GM18526 (cell line): ENCODE measurements around the gene RREB1.

Experiments
- POLR2A ChIP-seq: IDR thresholded peaks from 3 replicates; pipeline ENCODE4 v1.6.1; 2011; ENCODE audit not compliant: insufficient read length; ENCODE audit errors: extremely low read depth

RREB1 gene

DNA sequence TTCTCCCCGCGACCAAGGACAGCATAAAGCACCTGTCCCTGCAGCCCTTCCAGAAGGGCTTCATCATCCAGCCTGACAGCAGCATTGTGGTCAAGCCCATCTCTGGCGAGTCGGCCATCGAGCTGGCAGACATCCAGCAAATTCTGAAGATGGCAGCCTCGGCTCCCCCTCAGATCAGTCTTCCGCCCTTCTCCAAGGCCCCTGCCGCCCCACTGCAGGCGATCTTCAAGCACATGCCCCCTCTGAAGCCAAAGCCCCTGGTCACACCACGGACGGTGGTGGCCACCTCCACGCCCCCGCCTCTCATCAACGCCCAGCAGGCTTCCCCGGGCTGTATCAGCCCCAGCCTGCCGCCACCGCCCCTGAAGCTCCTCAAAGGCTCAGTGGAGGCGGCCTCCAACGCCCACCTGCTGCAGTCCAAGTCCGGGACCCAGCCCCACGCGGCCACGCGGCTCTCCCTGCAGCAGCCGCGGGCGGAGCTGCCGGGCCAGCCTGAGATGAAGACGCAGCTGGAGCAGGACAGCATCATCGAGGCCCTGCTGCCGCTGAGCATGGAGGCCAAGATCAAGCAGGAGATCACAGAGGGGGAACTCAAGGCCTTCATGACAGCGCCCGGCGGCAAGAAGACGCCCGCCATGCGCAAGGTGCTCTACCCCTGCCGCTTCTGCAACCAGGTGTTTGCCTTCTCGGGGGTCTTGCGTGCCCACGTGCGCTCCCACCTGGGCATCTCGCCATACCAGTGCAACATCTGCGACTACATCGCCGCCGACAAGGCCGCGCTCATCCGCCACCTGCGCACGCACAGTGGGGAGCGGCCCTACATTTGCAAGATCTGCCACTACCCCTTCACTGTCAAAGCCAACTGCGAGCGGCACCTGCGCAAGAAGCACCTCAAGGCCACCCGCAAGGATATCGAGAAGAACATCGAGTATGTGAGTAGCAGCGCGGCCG lies 121.9 kb downstream of the RREB1 start:
- no peak for TF ChIP-seq POLR2A

DNA sequence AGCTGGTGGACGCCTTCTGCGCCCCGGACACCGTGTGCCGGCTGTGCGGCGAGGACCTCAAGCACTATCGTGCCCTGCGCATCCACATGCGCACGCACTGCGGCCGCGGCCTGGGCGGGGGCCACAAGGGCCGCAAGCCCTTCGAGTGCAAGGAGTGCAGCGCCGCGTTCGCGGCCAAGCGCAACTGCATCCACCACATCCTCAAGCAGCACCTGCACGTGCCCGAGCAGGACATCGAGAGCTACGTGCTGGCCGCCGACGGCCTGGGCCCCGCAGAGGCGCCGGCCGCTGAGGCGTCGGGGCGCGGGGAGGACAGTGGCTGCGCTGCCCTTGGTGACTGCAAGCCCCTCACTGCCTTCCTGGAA lies 122.5 kb downstream of the RREB1 start:
- no peak for TF ChIP-seq POLR2A

DNA sequence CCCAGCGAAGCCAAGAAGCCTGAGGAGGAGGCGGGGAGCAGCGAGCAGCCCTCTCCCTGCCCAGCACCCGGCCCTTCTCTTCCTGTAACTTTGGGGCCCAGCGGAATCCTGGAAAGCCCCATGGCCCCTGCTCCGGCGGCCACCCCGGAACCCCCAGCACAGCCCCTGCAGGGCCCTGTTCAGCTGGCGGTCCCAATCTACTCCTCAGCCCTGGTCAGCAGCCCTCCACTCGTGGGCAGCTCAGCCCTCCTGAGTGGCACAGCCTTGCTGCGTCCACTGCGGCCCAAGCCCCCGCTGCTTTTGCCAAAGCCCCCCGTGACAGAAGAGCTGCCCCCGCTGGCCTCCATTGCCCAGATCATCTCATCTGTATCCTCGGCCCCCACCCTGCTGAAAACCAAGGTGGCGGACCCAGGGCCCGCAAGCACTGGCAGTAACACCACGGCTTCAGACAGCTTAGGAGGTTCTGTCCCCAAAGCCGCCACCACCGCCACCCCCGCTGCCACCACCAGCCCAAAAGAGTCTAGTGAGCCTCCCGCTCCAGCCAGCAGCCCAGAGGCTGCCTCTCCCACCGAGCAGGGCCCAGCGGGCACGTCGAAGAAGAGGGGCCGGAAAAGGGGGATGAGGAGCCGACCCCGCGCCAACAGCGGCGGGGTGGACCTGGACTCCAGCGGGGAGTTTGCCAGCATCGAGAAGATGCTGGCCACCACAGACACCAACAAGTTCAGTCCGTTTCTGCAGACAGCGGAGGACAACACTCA lies 123.4 kb downstream of the RREB1 start:
- no peak for TF ChIP-seq POLR2A

DNA sequence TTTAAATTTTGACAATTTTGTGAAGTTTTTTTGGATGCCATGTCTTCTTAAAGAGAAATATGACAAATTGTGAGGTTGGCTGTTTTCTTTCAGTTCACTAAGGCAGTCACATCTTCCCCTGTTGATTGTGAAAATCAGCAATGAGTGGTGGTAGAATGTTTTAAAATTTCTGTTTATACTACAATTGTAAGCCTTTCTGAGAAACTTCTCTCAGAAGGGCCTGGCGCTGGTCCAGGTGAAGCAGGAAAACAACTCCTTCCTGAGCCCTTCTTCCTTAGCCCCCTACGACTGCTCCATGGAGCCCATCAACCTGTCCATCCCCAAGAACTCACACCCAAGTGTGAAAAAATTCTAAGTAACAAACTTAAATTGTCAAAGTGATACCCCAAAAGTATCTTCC lies 124.6 kb downstream of the RREB1 start:
- TF ChIP-seq POLR2A: no peak

DNA sequence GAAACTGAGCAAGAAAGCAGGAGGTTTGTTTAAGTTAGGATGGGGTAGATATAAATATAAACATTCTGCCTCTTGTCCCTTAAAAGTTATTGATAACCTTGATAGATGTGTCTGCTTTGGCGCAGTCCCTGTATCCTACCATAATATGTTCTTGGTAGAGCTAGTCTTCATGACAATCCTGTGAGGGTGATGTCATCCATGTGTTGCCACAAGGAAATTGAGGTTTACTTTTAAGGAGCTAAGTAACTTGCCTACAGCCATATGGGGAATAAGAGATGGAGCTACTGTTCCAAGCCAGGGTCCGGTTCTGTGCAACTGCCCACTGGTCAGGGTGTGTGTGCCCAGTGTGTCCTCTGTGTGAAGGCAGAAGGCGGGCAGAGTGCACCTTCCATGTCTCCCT lies 126.8 kb downstream of the RREB1 start:
- TF ChIP-seq POLR2A: no peak

DNA sequence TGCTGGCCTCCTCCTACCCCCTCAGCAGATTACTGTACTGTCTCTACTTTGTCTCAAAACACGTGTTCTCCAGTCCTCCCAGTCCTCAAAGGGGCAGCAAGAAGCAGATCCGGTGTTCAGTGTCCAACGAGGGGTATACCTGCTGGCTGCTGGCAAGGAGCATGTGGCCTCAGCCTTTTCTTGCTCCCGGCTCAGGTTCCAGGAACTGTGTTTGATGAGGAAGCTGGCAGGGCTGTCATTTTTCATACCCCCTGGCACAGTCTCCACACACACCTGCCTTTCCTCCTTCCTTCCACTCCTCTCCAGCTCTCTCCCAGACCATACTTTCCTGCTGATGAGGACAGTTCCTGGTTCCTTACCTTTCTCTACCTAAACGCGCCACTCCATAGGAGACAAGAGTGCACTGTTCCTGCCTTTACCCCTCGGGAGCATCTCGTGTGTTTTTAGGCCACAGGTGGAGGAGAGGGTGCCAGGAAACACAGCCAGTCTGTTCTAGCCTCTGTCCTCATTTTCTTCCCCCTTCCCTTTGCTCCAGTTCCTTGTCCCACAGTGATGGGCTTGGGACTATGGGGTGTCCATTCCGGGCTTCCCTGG lies 128.0 kb downstream of the RREB1 start:
- no peak for TF ChIP-seq POLR2A

DNA sequence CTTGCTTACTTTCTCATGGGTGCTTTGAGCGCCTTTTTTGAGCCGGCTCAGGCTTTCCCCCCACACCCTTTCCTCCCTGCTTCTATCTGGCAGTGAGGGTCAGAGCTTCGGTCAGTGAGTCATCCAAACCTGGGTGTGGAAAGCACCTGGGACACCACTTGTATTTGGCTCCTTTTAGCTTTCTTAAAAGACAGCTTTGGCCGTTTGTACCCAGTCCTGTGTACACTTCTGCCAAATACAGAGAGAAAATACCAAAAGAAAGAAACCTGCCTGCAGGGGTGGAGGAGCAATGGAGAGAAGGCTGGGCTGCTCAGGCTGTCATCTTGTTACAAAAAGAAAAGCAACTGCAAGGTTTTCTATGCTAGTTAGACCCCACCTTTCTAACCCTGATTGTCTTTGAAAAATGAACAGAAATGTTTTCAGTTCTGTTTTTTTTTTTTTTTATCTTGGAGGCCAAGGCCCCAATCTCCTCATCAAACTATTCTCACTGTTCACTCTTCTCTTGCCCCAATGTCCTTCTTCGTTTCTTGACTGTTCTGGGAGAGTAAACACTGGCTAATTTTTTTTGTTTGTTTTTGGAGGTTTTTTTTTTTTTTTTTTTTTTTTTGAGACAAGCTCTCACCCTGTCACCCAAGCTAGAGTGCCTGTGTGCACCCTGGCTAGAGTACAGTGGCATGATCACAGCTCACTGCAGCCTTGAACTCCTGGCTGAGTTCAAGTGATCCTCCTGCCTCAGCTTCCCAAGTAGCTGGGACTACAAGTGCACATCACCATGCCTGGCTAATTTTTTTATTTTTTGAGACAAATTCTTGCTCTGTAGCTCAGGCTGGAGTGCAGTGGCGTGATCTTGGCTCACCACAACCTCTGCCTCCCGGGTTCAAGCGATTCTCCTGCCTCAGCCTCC lies 128.8 kb downstream of the RREB1 start:
- TF ChIP-seq POLR2A: no peak

DNA sequence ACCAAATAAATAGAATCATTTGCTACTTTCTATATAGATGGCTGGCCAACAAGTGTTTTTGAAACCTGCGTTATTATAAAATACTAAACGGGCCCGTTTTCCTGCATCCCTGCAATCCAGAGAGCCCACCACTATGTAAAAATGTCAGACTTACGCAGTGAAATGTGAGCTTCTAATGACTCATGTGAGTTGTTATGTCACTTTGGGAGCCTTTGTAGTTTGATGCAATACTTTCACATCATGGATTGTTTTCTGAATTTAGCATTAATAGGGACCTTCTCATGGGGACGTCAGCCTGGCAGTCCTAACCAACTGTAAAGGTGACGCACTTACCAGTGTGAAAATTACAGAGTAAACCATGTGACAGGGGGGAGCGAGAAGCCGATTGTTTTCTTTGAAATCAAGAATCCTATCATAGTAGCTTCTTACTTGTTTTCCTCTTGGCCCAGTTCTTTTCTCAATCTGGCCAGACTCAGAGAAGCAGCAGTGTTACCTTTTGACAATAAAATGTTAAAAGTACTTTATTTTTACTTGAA lies 130.0 kb downstream of the RREB1 start:
- TF ChIP-seq POLR2A: no peak

DNA sequence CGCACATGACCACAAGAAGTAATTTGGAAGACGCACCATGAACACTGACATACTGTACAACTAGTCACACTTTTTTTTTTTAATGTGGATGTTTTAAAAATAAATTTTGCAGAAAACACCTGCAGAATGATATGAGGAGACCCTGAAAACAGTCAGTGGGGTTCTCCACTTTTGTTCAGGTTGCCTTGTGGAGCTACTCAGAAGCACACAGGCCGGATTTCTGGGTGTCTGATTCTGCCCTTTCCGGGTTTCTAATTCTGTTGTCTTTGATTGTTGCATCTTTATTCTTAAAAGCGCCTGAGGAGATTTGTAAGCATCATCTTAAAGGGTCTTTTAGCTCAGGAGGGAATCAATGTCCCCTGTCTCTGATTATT lies 130.8 kb downstream of the RREB1 start:
- TF ChIP-seq POLR2A: no peak

DNA sequence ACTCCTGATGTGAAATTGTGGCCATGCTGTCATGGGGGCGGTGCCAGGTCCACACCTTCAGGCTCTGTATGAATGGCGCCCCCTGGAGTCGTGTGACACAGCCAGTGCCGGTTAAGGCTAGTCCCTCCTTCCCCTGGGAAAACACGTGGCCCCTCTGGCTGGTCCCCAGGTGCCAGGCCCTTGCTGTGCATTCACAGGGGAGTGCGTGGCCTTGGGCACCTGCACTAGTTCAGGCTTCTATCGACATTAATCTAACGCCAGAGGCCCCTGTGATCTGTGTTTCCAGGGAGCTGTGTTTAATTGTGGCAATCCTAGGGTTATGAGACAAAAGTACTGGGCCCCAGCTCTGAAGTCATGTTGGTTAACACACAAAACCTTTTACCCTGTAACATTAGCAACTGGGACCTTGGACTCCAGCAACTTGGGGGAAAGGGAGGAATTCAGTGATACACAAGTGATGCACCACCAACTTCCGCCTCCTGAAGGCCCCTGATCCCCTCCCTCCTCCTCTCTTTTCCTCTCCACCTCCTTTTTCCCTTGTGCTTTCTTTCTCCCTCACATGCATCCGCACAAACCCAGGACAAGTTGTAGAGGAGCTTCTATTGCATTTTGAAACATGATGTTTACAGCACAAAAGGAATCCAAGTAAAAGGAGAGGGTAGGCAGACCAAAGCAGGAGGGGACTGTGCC lies 131.3 kb downstream of the RREB1 start:
- no peak for TF ChIP-seq POLR2A

DNA sequence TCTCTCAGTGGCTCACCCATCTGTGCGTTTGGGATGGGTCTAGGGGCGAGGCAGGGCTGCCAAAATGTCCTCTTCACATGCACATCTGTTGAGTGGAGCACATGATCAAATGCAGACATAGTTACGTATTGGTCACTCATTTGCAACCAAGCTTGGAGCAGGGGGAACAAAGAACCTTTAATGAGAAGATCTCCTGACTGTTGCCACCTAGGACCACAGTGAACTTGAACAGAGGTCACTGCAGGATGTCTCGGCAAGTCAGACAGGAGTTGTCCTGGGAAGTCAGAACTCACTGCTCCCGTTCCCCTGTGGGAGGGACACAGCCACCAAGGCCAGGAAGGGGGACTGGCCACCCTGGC lies 131.8 kb downstream of the RREB1 start:
- TF ChIP-seq POLR2A: no peak

DNA sequence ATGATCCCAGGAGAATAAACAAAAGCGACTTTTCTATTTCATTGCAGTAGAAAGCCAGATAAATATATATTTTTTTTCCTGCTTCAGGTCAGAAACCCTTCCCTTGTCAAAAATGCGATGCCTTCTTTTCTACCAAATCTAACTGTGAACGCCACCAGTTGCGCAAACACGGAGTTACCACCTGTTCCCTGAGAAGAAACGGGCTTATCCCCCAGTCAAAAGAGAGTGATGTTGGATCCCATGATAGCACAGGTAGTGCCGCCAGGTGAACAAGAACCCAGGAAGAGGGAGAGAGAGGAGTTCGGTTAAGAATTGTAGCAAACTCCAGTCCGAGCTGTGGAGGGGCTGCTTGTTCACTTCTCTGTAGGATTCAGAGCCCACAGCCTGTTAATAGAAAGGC lies 132.6 kb downstream of the RREB1 start:
- no peak for TF ChIP-seq POLR2A

DNA sequence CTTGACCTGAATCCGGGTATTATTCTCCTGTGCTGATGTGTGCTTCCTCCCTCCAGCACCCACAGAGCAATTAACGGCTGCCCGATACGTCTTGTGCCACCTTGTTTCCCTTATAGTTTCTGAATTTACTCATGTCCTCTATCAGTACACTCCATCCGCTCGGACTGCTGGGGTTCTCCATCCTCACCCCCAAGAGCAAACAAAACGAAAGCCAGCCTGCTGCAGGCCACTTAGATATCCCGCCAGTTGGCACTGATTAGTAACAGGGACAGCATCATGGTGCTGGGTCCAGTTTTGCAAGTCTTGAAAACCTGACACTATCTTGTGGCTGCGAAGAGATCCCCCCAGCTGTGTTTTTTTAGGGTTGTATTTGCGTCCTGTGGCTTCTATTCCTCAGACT lies 133.4 kb downstream of the RREB1 start:
- TF ChIP-seq POLR2A: no peak
